Left hindlimb (tissue), 1 donor: ENCODE data around the gene ATP5MC2.
A peak's percentile ranks its signal among the peaks of the same experiment; 100 is the strongest.
"Not testable (repeated sequence)": the region's sequence is repeated elsewhere in the genome, so short reads cannot be mapped to it uniquely, and the experiment has no call there.

Experiments
- DNase-seq: peaks from one replicate; pipeline ENCODE4 v3.0.0-alpha.2; 2018

The ATP5MC2 gene

GRCh38 chr12:53675701-53676607, at the start of gene ATP5MC2:
Gene ATP5MC2 (minus strand): TSS chr12:53676083. CDS start chr12:53672614, 3,469 bp downstream.
- DNase-seq: peak; percentile 99

GRCh38 chr12:53722450-53723041, 46.7 kb upstream of the ATP5MC2 start:
- no peak for DNase-seq

- DNase-seq: no peak
These were observed 45.1 kb upstream of the ATP5MC2 start for GRCh38 chr12:53720946-53721345.

GRCh38 chr12:53719649-53720048, 43.8 kb upstream of the ATP5MC2 start:
- no peak for DNase-seq

DNA sequence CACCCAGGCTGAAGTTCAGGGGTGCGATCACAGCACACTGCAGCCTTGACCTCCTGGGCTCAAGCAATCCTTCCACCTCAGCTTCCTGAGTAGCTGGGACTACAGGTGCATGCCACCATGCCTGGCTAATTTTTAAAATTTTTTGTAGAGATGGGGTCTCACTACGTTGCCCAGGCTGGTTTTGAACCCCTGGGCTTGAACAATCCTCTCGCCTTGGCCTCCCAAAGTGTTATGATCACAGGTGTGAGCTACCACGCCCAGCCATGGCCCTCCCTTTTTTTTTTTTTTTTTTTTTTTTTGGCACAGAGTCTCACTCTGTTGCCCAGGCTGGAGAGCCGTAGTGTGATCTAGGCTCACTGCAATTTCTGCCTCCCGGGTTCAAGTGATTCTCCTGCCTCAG, 42.7 kb upstream of the ATP5MC2 start:
- not testable (repeated sequence) for DNase-seq

- no peak for DNase-seq
These were observed 41.4 kb upstream of the ATP5MC2 start for GRCh38 chr12:53717319-53717718.

DNA sequence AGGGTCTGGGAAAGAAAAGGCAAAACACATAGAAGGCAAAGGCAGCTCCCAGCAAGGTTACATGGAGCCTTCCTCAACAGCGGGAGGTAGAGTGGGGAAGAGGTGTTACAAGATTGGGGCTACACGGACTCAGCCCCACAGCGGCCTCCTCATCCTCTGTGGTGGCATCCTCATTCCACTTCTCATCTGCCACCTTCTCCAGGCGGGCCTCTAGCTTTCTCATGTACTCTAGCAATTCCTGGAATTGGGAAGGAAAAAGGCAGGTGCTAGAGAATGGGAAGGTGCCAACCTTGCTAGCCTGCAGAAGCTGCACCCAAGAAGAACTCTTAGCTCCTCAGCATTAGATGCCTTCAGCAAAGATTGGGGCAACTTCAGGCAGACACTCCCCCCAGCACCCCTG, 38.1 kb upstream of the ATP5MC2 start:
- no peak for DNase-seq

DNA sequence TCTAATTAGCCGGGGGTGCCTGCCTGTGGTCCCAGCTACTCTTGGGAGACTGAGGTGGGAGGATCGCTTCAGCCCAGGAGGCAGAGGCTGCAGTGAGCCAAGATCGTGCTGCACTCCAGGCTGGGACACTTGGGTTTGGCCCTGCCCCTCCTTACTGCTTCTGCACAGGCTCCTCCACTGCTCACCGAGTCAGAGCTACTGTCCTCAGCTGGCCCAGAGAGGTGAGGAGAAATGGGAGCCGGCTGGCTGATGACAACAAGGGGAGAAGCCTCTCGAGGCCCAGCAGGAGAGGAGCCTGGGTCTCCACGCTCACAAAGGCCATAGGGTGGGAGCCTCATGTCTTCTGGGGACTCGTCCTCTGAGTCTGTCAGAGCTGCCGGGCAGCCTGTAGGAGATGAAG, 37.6 kb upstream of the ATP5MC2 start:
- DNase-seq: no peak

DNA sequence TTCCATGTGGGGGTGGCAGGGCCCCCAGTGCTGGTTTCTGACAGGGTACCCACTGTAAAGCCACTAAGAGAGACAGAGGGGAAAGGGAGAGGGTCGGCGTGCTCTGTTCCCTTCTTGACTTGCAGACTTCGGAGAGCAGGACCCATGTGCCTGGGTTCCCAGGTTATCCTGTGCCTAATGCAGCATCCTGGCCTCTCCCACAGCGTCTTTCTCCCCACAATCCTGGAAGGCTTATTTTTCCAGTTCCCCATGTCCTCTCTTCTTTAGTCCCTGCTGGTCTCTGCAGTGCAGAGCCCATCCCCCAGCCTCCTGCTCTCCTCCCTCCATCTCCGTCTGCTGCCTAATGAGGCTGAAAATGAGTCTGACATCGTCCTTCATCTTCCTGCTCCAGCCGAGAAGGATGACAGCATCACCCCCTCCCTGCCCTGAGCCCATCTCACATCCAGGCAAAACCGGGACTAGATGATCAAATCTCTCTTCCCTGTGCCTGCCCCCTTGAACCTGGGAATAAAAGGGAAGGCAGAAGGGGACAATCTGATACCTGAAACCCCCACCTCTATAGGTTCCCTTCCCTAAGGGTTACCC, 36.3 kb upstream of the ATP5MC2 start:
- DNase-seq: no peak

DNA sequence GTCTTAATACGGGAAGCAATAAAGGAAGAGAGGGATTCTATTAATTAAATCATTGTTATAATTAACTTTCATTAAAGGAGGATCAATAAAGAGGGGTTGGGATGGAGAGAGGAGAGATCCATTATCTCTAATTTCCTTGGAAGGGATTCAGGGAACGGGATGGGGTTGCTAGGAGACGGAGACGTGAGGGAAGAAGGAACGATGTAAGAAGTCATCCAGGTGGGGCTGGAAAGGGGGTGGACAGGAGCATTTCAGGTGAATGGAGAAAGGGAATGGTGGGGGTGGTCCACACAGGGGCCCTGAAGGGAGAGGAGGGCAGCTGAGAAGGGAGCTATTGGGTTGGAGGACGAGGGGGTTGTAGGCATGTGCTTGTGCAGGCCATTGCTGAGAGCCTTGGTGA, 34.2 kb upstream of the ATP5MC2 start:
- no peak for DNase-seq

GRCh38 chr12:53709671-53710070, 33.8 kb upstream of the ATP5MC2 start:
- DNase-seq: no peak

- no peak for DNase-seq
These were observed 30.2 kb upstream of the ATP5MC2 start for GRCh38 chr12:53706080-53706479.

DNA sequence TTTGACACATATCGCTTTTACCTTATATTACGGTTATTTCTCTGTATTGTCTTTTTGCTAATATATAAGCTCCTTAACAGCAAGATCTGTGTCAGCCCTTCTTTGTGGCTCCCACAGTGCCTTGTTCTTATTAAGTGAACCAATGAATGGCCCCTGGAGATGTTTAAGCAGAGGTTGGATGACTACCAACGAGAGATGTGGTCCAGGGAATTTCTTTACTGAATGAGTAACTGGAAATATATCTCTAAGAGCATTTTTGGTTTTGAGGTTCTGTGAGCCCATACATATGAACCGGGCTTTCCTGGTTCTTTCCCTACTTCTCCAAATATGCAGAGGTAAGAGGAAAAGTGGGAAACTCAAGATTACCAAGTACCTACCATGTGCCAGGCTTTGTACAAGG, 27.9 kb upstream of the ATP5MC2 start:
- DNase-seq: no peak

- peak; percentile 88 for DNase-seq
These were observed 25.8 kb upstream of the ATP5MC2 start for GRCh38 chr12:53701518-53702264.

DNA sequence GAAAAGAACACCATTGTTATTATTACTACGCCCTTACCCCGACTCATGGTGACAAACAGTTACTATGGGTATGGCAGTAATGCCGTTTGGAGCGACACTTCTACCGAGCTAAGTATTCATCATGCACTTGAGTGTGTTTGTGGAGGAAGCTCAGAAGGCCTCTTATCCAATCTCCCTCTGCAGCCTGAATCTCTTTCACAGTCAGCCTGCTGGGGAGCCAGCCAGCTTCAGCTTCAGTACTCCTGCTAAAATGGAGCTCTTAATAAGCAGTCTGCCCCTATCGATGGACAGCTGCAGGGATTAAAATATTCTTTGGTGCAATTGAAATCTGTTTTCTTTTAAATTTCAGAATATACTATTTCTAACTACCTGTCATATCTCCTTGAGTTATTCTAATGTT, 24.7 kb upstream of the ATP5MC2 start:
- DNase-seq: no peak

- no peak for DNase-seq
These were observed 23.8 kb upstream of the ATP5MC2 start for GRCh38 chr12:53699678-53700025.

GRCh38 chr12:53698948-53699677, 23.2 kb upstream of the ATP5MC2 start:
- DNase-seq: no peak

- no peak for DNase-seq
These were observed 20.9 kb upstream of the ATP5MC2 start for GRCh38 chr12:53696655-53697331.

- peak; percentile 64 for DNase-seq
These were observed 20.4 kb upstream of the ATP5MC2 start for GRCh38 chr12:53696285-53696654.

- peak; percentile 46 for DNase-seq
These were observed 19.6 kb upstream of the ATP5MC2 start for GRCh38 chr12:53695152-53696145.

DNA sequence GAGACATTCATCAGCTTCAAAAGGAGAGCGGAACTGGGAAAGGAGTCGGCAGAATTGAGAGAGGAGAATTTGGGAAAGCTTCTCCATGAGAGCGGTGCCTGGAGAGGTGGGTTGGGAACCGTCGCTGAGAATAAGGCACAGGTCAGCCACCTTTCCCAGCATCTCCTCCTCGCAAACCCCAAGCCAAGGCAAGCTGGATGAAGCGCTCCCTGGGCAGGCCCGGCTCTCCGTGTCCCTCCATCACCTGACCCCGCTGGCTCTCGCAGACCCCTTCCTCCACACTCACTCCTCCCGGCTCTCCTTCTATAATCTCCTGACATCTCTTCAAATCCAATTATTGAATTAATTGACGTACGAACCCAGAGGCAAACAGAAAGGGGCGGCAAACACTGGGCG, 18.9 kb upstream of the ATP5MC2 start:
- no peak for DNase-seq
